Activated CD4-positive, CD25-positive, alpha-beta regulatory T cell treated with anti-CD3 and anti-CD28 coated beads, Interleukin-2, amount 50 U/mL, for 24 hours (primary cell): ENCODE measurements around the gene ZNF420.
A peak's percentile ranks its signal among the peaks of the same experiment; 100 is the strongest.

ENCODE experiments used
- ATAC-seq, 2 donors: fragments of 150-1000 bp; cut with Tn5 transposase; one replicate each; pipeline ENCODE4 v1.10.0; 2021; ENCODE audit warnings: mild to moderate bottlenecking in 1 of 2, moderate library complexity in 1 of 2

Gene ZNF420

GRCh38 chr19:37160153-37160552, 81.9 kb downstream of the ZNF420 start:
- no peak for ATAC-seq

DNA sequence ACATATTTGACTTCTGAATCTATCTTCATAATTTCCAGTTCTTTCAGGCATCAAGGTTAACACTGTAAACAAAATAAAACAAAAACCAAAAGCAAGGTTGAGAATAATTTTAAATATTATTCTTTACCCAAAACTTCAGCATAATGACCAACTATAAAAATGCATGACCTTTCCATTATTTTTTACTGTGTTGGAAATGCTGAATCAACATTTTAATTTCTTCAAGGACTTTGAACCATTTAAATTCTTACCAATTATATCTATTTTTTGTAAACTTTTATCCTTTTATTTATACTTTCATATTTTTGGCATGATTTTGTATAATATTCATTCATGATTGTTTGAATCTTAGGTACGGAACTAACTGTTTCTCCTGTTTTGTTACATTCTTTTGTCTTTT, 87.4 kb downstream of the ZNF420 start:
- no peak for ATAC-seq

DNA sequence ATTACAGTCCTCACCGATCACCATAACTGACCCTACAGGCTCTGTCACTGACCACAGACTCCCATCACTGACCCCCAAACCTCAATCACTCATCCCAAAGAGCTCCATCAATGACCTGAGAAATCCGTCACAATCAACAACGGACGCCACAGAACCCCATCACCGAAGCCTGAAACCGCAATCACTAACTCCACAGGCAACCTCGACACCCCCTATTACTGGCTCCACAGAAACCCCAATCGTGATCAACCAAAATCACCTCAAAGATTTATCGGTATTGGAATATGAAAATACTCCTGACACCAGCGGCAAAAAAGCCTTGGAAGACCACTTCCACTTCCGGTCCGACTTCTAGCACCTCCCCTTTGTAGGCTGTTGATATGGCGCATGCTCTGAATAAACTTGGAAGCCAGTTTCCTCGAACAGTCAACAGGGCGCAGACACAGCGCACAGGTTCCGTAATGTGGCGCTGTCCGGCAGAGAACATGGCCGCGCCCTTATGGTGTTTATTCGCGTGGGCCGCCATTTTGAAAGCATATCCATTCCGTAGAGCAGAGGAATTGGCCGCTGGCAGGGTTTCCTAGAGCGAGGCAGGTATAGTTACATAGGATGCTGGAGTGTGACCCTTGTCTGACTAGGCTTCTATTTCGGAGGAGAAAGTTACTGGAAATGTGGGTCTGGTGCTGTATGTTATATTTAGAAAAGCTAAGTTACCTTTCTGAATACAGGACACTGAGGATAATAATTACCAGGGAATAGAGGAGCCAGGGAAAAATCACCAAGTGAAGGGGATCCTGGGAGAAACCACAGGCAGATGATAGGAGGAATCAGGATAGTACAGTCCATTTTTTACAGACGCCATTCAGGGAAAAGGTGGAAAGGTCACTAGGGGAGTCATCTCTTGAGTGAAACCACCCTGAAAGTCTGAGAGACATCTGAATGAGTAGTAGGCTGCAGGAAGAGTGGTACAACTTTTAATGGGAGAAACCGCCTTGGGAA, 94.4 kb downstream of the ZNF420 start, which contains the start of gene ZNF585A:
Gene ZNF585A (minus strand): TSS at position 328 of the 999 bp plus-strand sequence. CDS start 2,785 bp downstream, outside the sequence.
- ATAC-seq: peak; percentile 100
